A673 (cell line): ENCODE results near the gene KIAA0825. TPM values are rescaled to one million over a fixed set of nuclear protein-coding genes. Genes with fewer than 3 reads are reported as not detected.

Experiments
- BruUV-seq: library from RNA; stranded (reverse); fragments of 400-500 nt; replicated peaks from 2 replicates; lab custom pipeline; 2021; lab: Mats Ljungman, UMichigan
- CTCF ChIA-PET: fragments of 300-600 bp; sonication (Branson Sonifier 250); formaldehyde crosslinking; loops from one replicate; lab custom pipeline; 2022; ENCODE audit warnings: antibody characterized with exemption; lab: Charles Lee
- POLR2A ChIA-PET: fragments of 300-600 bp; sonication (Branson Sonifier 250); formaldehyde crosslinking; loops from one replicate; lab custom pipeline; 2022; ENCODE audit warnings: antibody characterized with exemption; ENCODE audit not compliant: low non-redundant PET; lab: Charles Lee
- DNase-seq: peaks from one replicate; pipeline ENCODE4 v3.0.0-alpha.2; 2015; ENCODE audit warnings: low spot score
- H3K27ac ChIP-seq: fragments of 200-600 bp; sonication (generic); 2 replicates; pipeline ENCODE4 v1.5.1; 2016; ENCODE audit warnings: mixed run types, low read depth, mild to moderate bottlenecking, mixed read lengths, antibody characterized with exemption, low read length; ENCODE audit not compliant: poor library complexity, severe bottlenecking
- H3K27me3 ChIP-seq: fragments of 200-600 bp; sonication (generic); replicated peaks from 2 replicates; pipeline ENCODE4 v1.6.1; 2017; ENCODE audit warnings: mixed run types, low read depth, mild to moderate bottlenecking, mixed read lengths, antibody characterized with exemption, low read length; ENCODE audit not compliant: insufficient read depth, poor library complexity
- H3K36me3 ChIP-seq: fragments of 200-600 bp; sonication (generic); 2 replicates; pipeline ENCODE4 v1.6.1; 2016; ENCODE audit warnings: mixed run types, mild to moderate bottlenecking, mixed read lengths, antibody characterized with exemption, low read length; ENCODE audit not compliant: insufficient read depth, poor library complexity, severe bottlenecking
- H3K4me1 ChIP-seq: fragments of 200-600 bp; sonication (generic); 2 replicates; pipeline ENCODE4 v1.6.1; 2017; ENCODE audit warnings: mixed run types, mild to moderate bottlenecking, mixed read lengths, antibody characterized with exemption, low read length; ENCODE audit not compliant: insufficient read depth, poor library complexity, severe bottlenecking
- H3K4me3 ChIP-seq: fragments of 200-600 bp; sonication (generic); 2 replicates; pipeline ENCODE4 v1.5.1; 2016; ENCODE audit warnings: low read depth, mixed run types, mild to moderate bottlenecking, mixed read lengths, low read length; ENCODE audit not compliant: poor library complexity, severe bottlenecking
- H3K9me3 ChIP-seq: fragments of 200-600 bp; sonication (generic); 2 replicates; pipeline ENCODE4 v1.6.1; 2016; ENCODE audit warnings: mixed run types, low read depth, mild to moderate bottlenecking, mixed read lengths, antibody characterized with exemption, low read length; ENCODE audit not compliant: poor library complexity, severe bottlenecking
- EZH2 ChIP-seq: fragments of 200-600 bp; sonication (generic); IDR thresholded peaks from 2 replicates; pipeline ENCODE4 v1.6.1; 2017; ENCODE audit warnings: borderline replicate concordance, low read depth, mild to moderate bottlenecking, mixed read lengths, antibody characterized with exemption, low read length; ENCODE audit not compliant: poor library complexity, severe bottlenecking
- intact Hi-C: fragments of 100-400 bp; cut with micrococcal nuclease; formaldehyde crosslinking; loops from one replicate; pipeline ENCODE4 v1.10.0; 2022; ENCODE audit not compliant: unreplicated experiment
- total RNA-seq: library from RNA; stranded (reverse); gene quantifications from 2 replicates; pipeline ENCODE4 v1.2.3, GENCODE V29; 2021
- TF ChIP-seq, protein P1 (sequence below): fragments of 300-800, 200-600 bp; sonication (generic); conservative IDR thresholded peaks from 2 replicates; pipeline ENCODE4 v1.5.1; 2017; ENCODE audit warnings: low read depth, mild to moderate bottlenecking, antibody characterized with exemption, low read length, moderate library complexity, mixed read lengths

KIAA0825 gene
- total RNA-seq, 1 experiment from 2014 or later: 1.2 TPM

DNA sequence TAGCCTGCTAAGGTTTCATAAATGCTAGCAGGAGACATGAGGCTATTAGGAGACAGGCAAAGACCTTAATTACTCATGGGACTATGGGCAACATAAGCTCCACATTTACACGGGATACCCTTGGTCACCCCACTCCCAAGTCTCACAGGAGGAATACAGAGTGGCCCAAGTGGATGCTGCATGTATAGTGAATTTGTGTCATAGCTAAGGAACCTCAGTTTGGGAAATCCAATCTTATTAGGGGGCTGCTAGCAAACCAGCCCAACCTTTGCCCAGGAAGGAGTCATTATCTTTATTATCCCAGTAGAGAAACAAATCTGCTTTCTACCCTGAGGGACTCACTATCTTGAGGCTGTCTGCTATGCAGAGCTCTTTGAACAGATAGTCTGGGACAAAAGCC is 405.9 kb downstream of the KIAA0825 start:
- Histone ChIP-seq H3K27ac (no peak overlapping the region), H3K27me3 (no peaks in the 10 kb centered on the region), H3K4me1 (no peaks in the 10 kb centered on the region), H3K4me3 (no peak overlapping the region), H3K36me3 (no peaks in the 10 kb centered on the region), H3K9me3 (no peaks in the 10 kb centered on the region)
- CTCF ChIA-PET: no interaction called here
- no peak for TF ChIP-seq EZH2
- TF ChIP-seq, protein P1, sequence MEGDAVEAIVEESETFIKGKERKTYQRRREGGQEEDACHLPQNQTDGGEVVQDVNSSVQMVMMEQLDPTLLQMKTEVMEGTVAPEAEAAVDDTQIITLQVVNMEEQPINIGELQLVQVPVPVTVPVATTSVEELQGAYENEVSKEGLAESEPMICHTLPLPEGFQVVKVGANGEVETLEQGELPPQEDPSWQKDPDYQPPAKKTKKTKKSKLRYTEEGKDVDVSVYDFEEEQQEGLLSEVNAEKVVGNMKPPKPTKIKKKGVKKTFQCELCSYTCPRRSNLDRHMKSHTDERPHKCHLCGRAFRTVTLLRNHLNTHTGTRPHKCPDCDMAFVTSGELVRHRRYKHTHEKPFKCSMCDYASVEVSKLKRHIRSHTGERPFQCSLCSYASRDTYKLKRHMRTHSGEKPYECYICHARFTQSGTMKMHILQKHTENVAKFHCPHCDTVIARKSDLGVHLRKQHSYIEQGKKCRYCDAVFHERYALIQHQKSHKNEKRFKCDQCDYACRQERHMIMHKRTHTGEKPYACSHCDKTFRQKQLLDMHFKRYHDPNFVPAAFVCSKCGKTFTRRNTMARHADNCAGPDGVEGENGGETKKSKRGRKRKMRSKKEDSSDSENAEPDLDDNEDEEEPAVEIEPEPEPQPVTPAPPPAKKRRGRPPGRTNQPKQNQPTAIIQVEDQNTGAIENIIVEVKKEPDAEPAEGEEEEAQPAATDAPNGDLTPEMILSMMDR: no peak
- no peak for DNase-seq
- POLR2A ChIA-PET: no interaction called here
- BruUV-seq: no TSS peak
- intact Hi-C loops: no loop called here

DNA sequence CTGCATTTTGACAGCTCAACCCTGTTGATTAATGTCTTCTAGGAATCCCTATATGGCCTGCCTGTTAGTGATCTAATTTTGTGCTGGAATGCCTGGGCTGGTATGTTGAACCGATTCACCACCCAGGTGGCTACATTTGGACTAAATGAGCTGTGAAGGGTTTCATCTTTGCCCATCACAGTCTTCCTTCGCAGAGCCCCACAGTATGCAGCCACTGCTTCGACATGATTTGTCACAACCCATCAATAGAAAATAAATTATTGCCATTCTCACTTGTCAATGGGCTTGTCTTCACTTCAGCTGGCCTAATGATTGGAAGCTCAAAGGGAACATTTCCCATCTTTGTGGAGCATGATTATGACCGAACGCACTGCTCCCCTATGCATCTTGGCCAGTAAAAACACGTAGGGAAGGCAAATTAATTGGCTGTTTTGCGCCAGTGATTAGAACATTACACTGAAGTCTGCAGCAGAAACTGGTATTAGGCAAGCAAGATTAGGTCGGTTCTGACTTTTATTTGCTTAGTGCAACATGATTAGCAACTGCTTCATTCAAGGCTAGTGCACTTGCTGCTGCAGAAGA is 408.5 kb downstream of the KIAA0825 start:
- intact Hi-C loops: no loop called here
- POLR2A ChIA-PET: no interaction called here

DNA sequence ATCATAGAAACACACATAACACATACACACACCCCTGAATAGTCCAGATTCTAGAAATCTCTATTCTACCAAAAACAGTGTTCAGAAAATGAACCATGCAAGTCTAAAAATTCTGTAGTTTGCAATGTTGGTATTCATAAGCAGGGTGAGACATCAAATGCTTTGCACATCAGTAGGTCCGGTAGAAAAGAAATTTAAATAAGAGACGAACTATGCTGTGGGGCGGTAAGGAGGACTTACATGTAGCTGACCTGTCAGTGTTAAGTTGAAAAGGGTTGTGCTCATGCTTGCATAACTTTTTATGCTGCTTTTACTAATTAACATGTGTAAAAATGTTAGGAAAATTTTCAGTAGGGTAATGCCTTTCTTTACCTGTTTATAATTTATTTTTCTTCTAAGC is 409.1 kb downstream of the KIAA0825 start:
- H3K27ac ChIP-seq: no peak overlapping the region
- DNase-seq: no peak
- TF ChIP-seq, protein P1: no peak
- no peak for TF ChIP-seq EZH2
- intact Hi-C loops: no loop called here
- no peaks in the 10 kb centered on the region for H3K9me3 ChIP-seq
- H3K4me3 ChIP-seq: no peak overlapping the region
- H3K27me3 ChIP-seq: no peaks in the 10 kb centered on the region
- no TSS peak for BruUV-seq
- no peaks in the 10 kb centered on the region for H3K4me1 ChIP-seq
- POLR2A ChIA-PET: no interaction called here
- CTCF ChIA-PET: no interaction called here
- H3K36me3 ChIP-seq: no peaks in the 10 kb centered on the region

More for the DNA sequence above, 408.5 kb downstream of the KIAA0825 start:
- CTCF ChIA-PET: no interaction called here
- Histone ChIP-seq H3K36me3 (no peaks in the 10 kb centered on the region), H3K27me3 (no peaks in the 10 kb centered on the region), H3K27ac (no peak overlapping the region), H3K9me3 (no peaks in the 10 kb centered on the region), H3K4me3 (no peak overlapping the region), H3K4me1 (no peaks in the 10 kb centered on the region)
- TF ChIP-seq, protein P1: no peak
- no peak for TF ChIP-seq EZH2
- no peak for DNase-seq
- BruUV-seq: no TSS peak
